Activated B cell treated with CpG ODN at 0.5 μM for 24 hours (primary cell): ENCODE data around the gene EPB41L4B. TPM values are rescaled to one million over a fixed set of nuclear protein-coding genes. Genes with fewer than 3 reads are reported as not detected.

Source experiments
- ATAC-seq: fragments of 200-7000 bp; cut with Tn5 transposase; one replicate; pipeline ENCODE4 v1.10.0; 2021; ENCODE audit warnings: low read depth, mild to moderate bottlenecking, moderate library complexity
- CTCF ChIA-PET: fragments of 350-600 bp; sonication (Branson Sonifier 250); formaldehyde crosslinking; loops from one replicate; lab custom pipeline; 2021; ENCODE audit warnings: antibody characterized with exemption; lab: Charles Lee
- POLR2A ChIA-PET: fragments of 350-600 bp; sonication (Branson Sonifier 250); formaldehyde crosslinking; loops from one replicate; lab custom pipeline; 2021; ENCODE audit warnings: antibody characterized with exemption; lab: Charles Lee
- DNase-seq: peaks from one replicate; pipeline ENCODE4 v3.0.0; 2022
- H3K27ac Mint-ChIP-seq: one replicate; pipeline ENCODE4 v1.8.0; 2020; ENCODE audit warnings: mixed read lengths
- H3K27me3 Mint-ChIP-seq: one replicate; pipeline ENCODE4 v1.8.0; 2021; ENCODE audit warnings: mixed read lengths
- H3K36me3 Mint-ChIP-seq: one replicate; pipeline ENCODE4 v1.8.0; 2021; ENCODE audit warnings: low read depth, mixed read lengths
- H3K4me1 Mint-ChIP-seq: one replicate; pipeline ENCODE4 v1.8.0; 2021; ENCODE audit warnings: mixed read lengths
- H3K4me3 Mint-ChIP-seq: one replicate; pipeline ENCODE4 v1.8.0; 2020; ENCODE audit warnings: mild to moderate bottlenecking, mixed read lengths
- H3K9me3 Mint-ChIP-seq: one replicate; pipeline ENCODE4 v1.8.0; 2020; ENCODE audit warnings: mixed read lengths
- CTCF ChIP-seq: fragments of 200-600 bp; IDR thresholded peaks from one replicate; pipeline ENCODE4 v1.8.0; 2022; ENCODE audit warnings: antibody characterized with exemption, mild to moderate bottlenecking
- intact Hi-C: fragments of 100-400 bp; cut with micrococcal nuclease; formaldehyde crosslinking; loops from one replicate; pipeline ENCODE4 v1.15.1; 2024
- total RNA-seq: library from RNA; stranded (reverse); gene quantifications from 2 replicates; pipeline ENCODE4 v1.2.3, GENCODE V29; 2022

EPB41L4B gene
- total RNA-seq, 1 donor from 2014 or later, result 5.3 TPM

DNA sequence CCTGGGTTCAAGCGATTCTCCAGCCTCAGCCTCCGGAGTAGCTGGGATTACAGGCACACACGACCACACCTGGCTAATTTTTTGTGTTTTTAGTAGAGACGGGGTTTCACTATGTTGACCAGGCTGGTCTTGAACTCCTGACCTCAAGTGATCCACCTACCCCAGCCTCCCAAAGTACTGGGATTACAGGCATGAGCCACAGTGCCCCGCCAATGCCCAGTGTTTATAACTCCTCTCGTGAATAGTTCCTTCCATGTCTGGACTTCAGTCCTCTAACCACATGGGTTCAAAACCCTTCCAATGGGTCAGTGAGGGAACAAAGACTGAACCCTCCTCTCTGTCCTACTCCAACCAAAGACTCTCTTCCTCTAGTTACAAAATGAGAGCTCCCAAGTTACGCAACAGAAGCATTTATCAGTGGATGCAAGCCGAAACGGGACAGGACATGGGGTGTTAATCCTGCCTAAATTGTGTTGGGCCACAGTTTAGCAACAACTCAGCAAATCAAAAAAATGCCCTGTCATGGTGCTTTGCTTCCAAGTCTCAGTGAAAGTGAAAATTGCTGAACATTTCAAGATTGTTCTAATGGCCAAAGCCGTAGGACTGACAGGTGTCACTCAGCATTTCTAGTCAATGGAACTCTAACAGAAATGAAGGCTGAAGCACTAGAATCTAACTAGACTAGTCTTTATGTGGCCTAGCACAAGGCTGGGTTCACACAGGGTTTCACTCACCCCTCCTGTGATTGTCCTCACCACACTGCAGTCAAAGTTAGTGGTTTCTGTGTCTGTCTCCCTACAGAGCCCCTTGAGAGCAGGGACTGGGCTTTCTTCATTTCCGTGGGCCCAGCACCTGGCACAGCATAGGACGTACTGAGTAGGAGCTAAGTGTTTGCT, 197.9 kb downstream of the EPB41L4B start:
- Mint-ChIP-seq H3K9me3 (no peaks in the 10 kb centered on the region), H3K4me1 (peaks cover 16% of the 10 kb centered on the region), H3K27ac (no peak overlapping the region), H3K36me3 (peaks cover 4% of the 10 kb centered on the region), H3K27me3 (no peaks in the 10 kb centered on the region), H3K4me3 (no peak overlapping the region)
- ATAC-seq (no peak), DNase-seq (no peak)
- intact Hi-C loops, result no loop called here
- TF ChIP-seq CTCF, result no peak
- POLR2A ChIA-PET, result no interaction called here
- CTCF ChIA-PET, result no interaction called here

Other genes starting within 250 kb of the EPB41L4B start
- 16.1 and 20.6 TPM in 2 replicates for gene TMEM245, start 201.1 kb downstream of the EPB41L4B start, total RNA-seq
- not detected in 2 replicates for gene FRRS1L, start 153.8 kb downstream of the EPB41L4B start, total RNA-seq
- 0.05 and 0.09 TPM in 2 replicates for gene PTPN3, start 177.2 kb upstream of the EPB41L4B start, total RNA-seq